K562 (cell line): ENCODE measurements around the gene GIGYF1.

Experiments
- CTCF ChIP-seq, 3 experiments: IDR thresholded peaks in 2 of 3; conservative IDR thresholded peaks in 1 of 3; 2 replicates each; pipeline ENCODE4 v1.5.1; 2011 to 2012; ENCODE audit warnings: low read length in 3 of 3, mild to moderate bottlenecking in 3 of 3, control low read depth in 2 of 3, improper control_type of control experiment in 1 of 3, inconsistent platforms in 1 of 3, low read depth in 1 of 3, mixed read lengths in 1 of 3, moderate library complexity in 1 of 3; ENCODE audit not compliant: insufficient read depth in 2 of 3
- JUNB ChIP-seq: fragments of 450-650 bp; formaldehyde crosslinking; conservative IDR thresholded peaks from 2 replicates; pipeline ENCODE4 v1.4.0; 2020; ENCODE audit warnings: mild to moderate bottlenecking

- no peak for TF ChIP-seq JUNB (CRISPR knock-in tag)
- TF ChIP-seq CTCF (IDR thresholded peaks at IDR 0.05 in 2 of 3, conservative IDR thresholded peaks at IDR 0.05 in 1 of 3; ENCODE audit: insufficient read depth in 2 of 3, low read depth in 1 of 3, low read length in 3 of 3) = no peak
Measured at GRCh38 chr7:100687751-100688300, 6.2 kb downstream of the GIGYF1 start.
